ENCODE measurements around the gene CERK. TPM values are rescaled to one million over a fixed set of nuclear protein-coding genes. Genes with fewer than 3 reads are reported as not detected.

Gene CERK
- total and polyA plus RNA-seq, 2 of the 8 experiments (the other 6 are each of a cell fraction or from before 2014, with no cell fraction given) = 26.6 to 59.0 TPM

DNA sequence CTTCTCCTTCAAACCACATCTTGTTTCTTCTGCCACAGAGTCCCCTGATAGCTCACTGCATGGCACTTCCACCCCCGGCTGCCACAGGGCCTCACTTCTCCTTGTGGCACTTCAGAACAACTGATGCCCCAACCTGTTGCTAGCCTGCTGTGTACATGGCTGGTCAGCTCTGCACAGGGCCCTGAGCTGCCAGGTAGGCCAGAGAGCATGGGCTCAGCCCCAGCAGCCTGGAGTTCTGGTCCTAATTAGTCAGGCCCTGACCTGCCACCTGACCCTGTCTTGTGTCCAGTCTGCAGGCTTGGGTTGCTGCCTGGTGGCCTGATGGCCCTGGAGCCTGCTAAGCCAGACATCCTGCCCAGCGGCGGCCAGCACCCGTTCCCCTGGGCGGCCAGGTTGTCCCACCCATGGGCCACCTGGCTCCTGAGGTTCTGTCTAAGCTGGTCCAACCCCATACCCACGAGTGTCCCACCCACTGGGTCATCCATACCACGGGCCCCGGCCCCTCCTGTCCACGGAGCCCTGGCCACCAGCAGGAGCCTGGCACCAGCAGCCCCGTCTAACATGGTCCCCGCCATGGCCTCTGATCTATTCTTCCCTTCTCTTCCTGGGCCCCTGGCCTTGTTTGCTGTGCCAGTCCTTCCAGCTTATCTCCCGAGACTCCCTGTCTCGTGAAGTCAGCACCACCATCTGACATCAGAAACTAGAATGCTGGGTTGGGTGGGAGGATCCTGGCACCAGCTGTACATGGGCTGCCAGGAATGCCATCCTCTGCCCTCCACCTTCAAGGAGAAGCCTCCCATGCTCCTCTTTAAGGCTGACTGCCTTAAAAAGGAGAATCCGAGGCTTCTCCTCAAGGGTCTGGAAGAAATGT, 3.1 kb upstream of the CERK start (continued):
- TF ChIP-seq CHD7 (IDR thresholded peaks at IDR 0.05; ENCODE audit: insufficient replicate concordance, low read length) (no peak), EP300 (IDR thresholded peaks at IDR 0.05; ENCODE audit: borderline replicate concordance in 1 of 2, low read depth in 2 of 2, low read length in 2 of 2) (no peak), SRF (IDR thresholded peaks at IDR 0.05; ENCODE audit: low read depth, low read length) (no peak), EGR1 (IDR thresholded peaks at IDR 0.05; ENCODE audit: borderline replicate concordance, low read depth, low read length) (no peak), SP1 (IDR thresholded peaks at IDR 0.05; ENCODE audit: low read depth, low read length) (no peak)

Data from H1 (cell line).